SK-N-SH treated with all-trans-retinoic acid at 6 μM for 48 hours (cell line): ENCODE data around the gene HIVEP2.

Experiments
- ATAC-seq: fragments of 200-7000 bp; cut with Tn5 transposase; 3 replicates; pipeline ENCODE4 v1.9.1; 2020; ENCODE audit warnings: mild to moderate bottlenecking, moderate library complexity
- BACH2 ChIP-seq: fragments of 250-450 bp; sonication (Bioruptor Pico); IDR thresholded peaks from 2 replicates; pipeline ENCODE4 v1.9.0; 2021; ENCODE audit warnings: mild to moderate bottlenecking, borderline replicate concordance
- CSDC2 ChIP-seq: fragments of 250-450 bp; sonication (Bioruptor Pico); IDR thresholded peaks from 2 replicates; pipeline ENCODE4 v1.5.0; 2020; ENCODE audit warnings: mild to moderate bottlenecking, moderate library complexity
- ESRRG ChIP-seq: fragments of 250-450 bp; sonication (Bioruptor Pico); IDR thresholded peaks from 2 replicates; pipeline ENCODE4 v1.6.1; 2021; ENCODE audit warnings: mild to moderate bottlenecking
- GLIS3 ChIP-seq: fragments of 250-450 bp; sonication (Bioruptor Pico); IDR thresholded peaks from 2 replicates; pipeline ENCODE4 v1.5.0; 2020; ENCODE audit warnings: mild to moderate bottlenecking, moderate library complexity
- ISL1 ChIP-seq: fragments of 250-450 bp; sonication (Bioruptor Pico); IDR thresholded peaks from 2 replicates; pipeline ENCODE4 v2.1.2; 2022; ENCODE audit warnings: mild to moderate bottlenecking, moderate library complexity
- OSR1 ChIP-seq: fragments of 250-450 bp; sonication (Bioruptor Pico); IDR thresholded peaks from 2 replicates; pipeline ENCODE4 v1.8.0; 2022; ENCODE audit warnings: moderate library complexity, mild to moderate bottlenecking, inconsistent platforms
- PPARA ChIP-seq: fragments of 250-450 bp; sonication (Bioruptor Pico); IDR thresholded peaks from 2 replicates; pipeline ENCODE4 v1.5.0; 2020; ENCODE audit warnings: mild to moderate bottlenecking, borderline replicate concordance
- RARB ChIP-seq: fragments of 250-450 bp; sonication (Bioruptor Pico); IDR thresholded peaks from 2 replicates; pipeline ENCODE4 v1.8.0; 2021; ENCODE audit warnings: mild to moderate bottlenecking, moderate library complexity
- TCF4 ChIP-seq: fragments of 250-450 bp; sonication (Bioruptor Pico); IDR thresholded peaks from 2 replicates; pipeline ENCODE4 v1.8.0; 2021; ENCODE audit warnings: mild to moderate bottlenecking, moderate library complexity, borderline replicate concordance
- TOX ChIP-seq: fragments of 250-450 bp; sonication (Bioruptor Pico); IDR thresholded peaks from 2 replicates; pipeline ENCODE4 v1.8.0; 2021; ENCODE audit warnings: mild to moderate bottlenecking, moderate library complexity, borderline replicate concordance
- ZC3H10 ChIP-seq: fragments of 250-450 bp; sonication (Bioruptor Pico); IDR thresholded peaks from 2 replicates; pipeline ENCODE4 v1.5.1; 2021; ENCODE audit warnings: mild to moderate bottlenecking, moderate library complexity
- ZFP3 ChIP-seq: fragments of 250-450 bp; sonication (Bioruptor Pico); IDR thresholded peaks from 2 replicates; pipeline ENCODE4 v1.5.0; 2020; ENCODE audit warnings: mild to moderate bottlenecking, moderate library complexity
- ZFP30 ChIP-seq: fragments of 450-650 bp; formaldehyde crosslinking; IDR thresholded peaks from 2 replicates; pipeline ENCODE4 v1.5.0; 2022; ENCODE audit warnings: mild to moderate bottlenecking, moderate library complexity
- ZNF565 ChIP-seq: fragments of 450-650 bp; formaldehyde crosslinking; conservative IDR thresholded peaks from 2 replicates; pipeline ENCODE4 v1.5.0; 2020; ENCODE audit warnings: low read depth, mild to moderate bottlenecking, moderate library complexity
- ZNF70 ChIP-seq: fragments of 450-650 bp; formaldehyde crosslinking; IDR thresholded peaks from 2 replicates; pipeline ENCODE4 v1.5.0; 2020; ENCODE audit warnings: mild to moderate bottlenecking, moderate library complexity
- ZNF8 ChIP-seq: fragments of 450-650 bp; formaldehyde crosslinking; IDR thresholded peaks from 2 replicates; pipeline ENCODE4 v1.5.0; 2020; ENCODE audit warnings: mild to moderate bottlenecking, moderate library complexity
- TF ChIP-seq, protein P1 (sequence below): fragments of 250-450 bp; sonication (Bioruptor Pico); IDR thresholded peaks from 2 replicates; pipeline ENCODE4 v1.5.1; 2020; ENCODE audit warnings: low read depth, mild to moderate bottlenecking, moderate library complexity
- TF ChIP-seq, protein P2 (sequence below): fragments of 250-450 bp; sonication (Bioruptor Pico); IDR thresholded peaks from 2 replicates; pipeline ENCODE4 v1.8.0; 2021; ENCODE audit warnings: low read depth, mild to moderate bottlenecking, moderate library complexity, borderline replicate concordance
- TF ChIP-seq, protein P3 (sequence below): fragments of 250-450 bp; sonication (Bioruptor Pico); IDR thresholded peaks from 2 replicates; pipeline ENCODE4 v1.5.1; 2021; ENCODE audit warnings: mild to moderate bottlenecking, moderate library complexity
- TF ChIP-seq, protein P4 (sequence below): fragments of 250-450 bp; sonication (Bioruptor Pico); IDR thresholded peaks from 2 replicates; pipeline ENCODE4 v1.5.0; 2020; ENCODE audit warnings: mild to moderate bottlenecking, moderate library complexity
- TF ChIP-seq, protein P5 (sequence below): fragments of 250-450 bp; sonication (Bioruptor Pico); IDR thresholded peaks from 2 replicates; pipeline ENCODE4 v1.8.0; 2020; ENCODE audit warnings: mild to moderate bottlenecking, moderate library complexity, borderline replicate concordance

The HIVEP2 gene

DNA sequence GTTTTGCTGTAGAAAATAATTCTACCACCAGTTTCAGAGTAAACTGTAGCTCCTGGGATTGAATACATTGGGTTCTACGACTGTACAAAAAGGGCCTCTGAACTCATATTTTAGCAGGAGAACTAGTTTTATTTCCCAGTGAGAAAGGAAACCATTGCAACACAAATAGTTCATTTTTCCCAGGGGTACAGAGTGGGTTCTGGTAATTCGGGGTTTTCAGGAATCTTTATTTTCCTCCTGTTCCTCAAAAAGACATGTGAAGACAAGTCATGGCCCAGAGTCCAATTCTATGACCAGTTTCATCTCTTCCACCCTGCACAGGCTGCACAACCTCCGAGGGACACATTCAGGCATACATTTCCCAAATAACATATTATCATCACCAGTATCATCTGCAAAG is 222.1 kb downstream of the HIVEP2 start:
- no peak for ATAC-seq
- TF ChIP-seq ZFP3 (CRISPR knock-in tag) (no peak), ZFP30 (no peak), ZNF565 (CRISPR knock-in tag) (no peak), RARB (CRISPR knock-in tag) (no peak), CSDC2 (CRISPR knock-in tag) (no peak), TOX (CRISPR knock-in tag) (no peak), ZNF70 (CRISPR knock-in tag) (no peak), ESRRG (CRISPR knock-in tag) (no peak), ZC3H10 (CRISPR knock-in tag) (no peak), BACH2 (CRISPR knock-in tag) (no peak), GLIS3 (CRISPR knock-in tag) (no peak), OSR1 (CRISPR knock-in tag) (no peak), PPARA (no peak), ISL1 (CRISPR knock-in tag) (no peak)
- TF ChIP-seq, protein P1, sequence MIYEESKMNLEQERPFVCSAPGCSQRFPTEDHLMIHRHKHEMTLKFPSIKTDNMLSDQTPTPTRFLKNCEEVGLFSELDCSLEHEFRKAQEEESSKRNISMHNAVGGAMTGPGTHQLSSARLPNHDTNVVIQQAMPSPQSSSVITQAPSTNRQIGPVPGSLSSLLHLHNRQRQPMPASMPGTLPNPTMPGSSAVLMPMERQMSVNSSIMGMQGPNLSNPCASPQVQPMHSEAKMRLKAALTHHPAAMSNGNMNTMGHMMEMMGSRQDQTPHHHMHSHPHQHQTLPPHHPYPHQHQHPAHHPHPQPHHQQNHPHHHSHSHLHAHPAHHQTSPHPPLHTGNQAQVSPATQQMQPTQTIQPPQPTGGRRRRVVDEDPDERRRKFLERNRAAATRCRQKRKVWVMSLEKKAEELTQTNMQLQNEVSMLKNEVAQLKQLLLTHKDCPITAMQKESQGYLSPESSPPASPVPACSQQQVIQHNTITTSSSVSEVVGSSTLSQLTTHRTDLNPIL: no peak
- TF ChIP-seq, protein P2, sequence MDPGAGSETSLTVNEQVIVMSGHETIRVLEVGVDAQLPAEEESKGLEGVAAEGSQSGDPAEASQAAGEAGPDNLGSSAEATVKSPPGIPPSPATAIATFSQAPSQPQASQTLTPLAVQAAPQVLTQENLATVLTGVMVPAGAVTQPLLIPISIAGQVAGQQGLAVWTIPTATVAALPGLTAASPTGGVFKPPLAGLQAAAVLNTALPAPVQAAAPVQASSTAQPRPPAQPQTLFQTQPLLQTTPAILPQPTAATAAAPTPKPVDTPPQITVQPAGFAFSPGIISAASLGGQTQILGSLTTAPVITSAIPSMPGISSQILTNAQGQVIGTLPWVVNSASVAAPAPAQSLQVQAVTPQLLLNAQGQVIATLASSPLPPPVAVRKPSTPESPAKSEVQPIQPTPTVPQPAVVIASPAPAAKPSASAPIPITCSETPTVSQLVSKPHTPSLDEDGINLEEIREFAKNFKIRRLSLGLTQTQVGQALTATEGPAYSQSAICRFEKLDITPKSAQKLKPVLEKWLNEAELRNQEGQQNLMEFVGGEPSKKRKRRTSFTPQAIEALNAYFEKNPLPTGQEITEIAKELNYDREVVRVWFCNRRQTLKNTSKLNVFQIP (CRISPR knock-in tag): no peak
- TF ChIP-seq, protein P3, sequence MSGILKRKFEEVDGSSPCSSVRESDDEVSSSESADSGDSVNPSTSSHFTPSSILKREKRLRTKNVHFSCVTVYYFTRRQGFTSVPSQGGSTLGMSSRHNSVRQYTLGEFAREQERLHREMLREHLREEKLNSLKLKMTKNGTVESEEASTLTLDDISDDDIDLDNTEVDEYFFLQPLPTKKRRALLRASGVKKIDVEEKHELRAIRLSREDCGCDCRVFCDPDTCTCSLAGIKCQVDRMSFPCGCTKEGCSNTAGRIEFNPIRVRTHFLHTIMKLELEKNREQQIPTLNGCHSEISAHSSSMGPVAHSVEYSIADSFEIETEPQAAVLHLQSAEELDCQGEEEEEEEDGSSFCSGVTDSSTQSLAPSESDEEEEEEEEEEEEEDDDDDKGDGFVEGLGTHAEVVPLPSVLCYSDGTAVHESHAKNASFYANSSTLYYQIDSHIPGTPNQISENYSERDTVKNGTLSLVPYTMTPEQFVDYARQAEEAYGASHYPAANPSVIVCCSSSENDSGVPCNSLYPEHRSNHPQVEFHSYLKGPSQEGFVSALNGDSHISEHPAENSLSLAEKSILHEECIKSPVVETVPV (CRISPR knock-in tag): no peak
- TF ChIP-seq, protein P4, sequence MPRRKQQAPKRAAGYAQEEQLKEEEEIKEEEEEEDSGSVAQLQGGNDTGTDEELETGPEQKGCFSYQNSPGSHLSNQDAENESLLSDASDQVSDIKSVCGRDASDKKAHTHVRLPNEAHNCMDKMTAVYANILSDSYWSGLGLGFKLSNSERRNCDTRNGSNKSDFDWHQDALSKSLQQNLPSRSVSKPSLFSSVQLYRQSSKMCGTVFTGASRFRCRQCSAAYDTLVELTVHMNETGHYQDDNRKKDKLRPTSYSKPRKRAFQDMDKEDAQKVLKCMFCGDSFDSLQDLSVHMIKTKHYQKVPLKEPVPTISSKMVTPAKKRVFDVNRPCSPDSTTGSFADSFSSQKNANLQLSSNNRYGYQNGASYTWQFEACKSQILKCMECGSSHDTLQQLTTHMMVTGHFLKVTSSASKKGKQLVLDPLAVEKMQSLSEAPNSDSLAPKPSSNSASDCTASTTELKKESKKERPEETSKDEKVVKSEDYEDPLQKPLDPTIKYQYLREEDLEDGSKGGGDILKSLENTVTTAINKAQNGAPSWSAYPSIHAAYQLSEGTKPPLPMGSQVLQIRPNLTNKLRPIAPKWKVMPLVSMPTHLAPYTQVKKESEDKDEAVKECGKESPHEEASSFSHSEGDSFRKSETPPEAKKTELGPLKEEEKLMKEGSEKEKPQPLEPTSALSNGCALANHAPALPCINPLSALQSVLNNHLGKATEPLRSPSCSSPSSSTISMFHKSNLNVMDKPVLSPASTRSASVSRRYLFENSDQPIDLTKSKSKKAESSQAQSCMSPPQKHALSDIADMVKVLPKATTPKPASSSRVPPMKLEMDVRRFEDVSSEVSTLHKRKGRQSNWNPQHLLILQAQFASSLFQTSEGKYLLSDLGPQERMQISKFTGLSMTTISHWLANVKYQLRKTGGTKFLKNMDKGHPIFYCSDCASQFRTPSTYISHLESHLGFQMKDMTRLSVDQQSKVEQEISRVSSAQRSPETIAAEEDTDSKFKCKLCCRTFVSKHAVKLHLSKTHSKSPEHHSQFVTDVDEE (CRISPR knock-in tag): no peak
- TF ChIP-seq, all 23 proteins: peak for 0

DNA sequence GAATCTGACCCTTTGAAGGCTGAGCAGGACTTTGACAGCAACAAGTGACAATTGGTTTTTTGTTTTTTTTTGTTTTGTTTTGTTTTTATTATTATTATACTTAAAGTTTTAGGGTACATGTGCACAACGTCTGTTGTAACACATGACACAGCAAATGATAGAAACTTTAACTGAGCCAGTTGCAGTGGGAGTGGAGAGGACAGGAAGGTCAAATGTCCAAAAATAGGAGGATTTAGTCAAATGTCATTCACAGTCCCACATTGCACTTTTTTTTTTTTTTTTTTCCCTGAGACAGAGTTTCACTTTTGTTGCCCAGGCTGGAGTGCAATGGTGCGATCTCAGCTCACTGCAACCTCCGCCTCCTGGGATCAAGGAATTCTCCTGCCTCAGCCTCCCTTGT is 223.0 kb downstream of the HIVEP2 start:
- TF ChIP-seq TCF4 (CRISPR knock-in tag): no peak
- no peak for ATAC-seq

DNA sequence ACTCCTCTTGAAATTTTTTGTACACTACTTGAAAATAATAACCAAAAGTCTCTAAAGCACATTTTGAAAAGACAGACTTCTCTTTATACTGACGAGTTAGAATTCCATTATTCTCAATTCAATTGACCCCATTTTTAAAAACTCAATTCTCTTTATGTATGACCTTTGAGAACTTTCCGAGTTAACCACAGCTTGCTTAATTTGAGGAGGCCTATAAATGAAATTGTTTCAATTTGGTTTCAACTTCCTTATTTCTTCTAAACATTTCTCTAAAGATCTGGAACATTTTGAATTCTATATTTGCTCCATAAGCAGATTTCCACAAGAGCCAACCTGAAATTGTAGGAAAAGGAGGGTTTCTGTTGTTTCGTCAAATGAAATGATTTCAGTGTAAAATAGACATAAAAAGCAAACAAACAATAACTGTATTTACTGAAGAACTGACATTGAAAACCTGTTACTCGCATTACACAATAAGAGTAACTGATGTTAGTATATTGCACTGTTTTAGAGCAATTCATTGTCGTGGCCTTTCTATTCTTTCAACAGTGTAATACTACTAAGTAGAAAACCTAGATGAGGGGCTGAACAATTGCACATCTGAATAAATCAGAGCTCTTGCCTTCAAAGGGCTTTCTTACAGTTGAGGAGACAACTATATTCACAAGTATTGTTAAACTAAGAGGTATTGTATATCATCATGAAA is 223.6 kb downstream of the HIVEP2 start:
- no peak for ATAC-seq
- TF ChIP-seq GLIS3 (CRISPR knock-in tag): no peak
- TF ChIP-seq RARB (CRISPR knock-in tag): no peak
- TF ChIP-seq, protein P1: no peak
- no peak for TF ChIP-seq ZFP3 (CRISPR knock-in tag)
- TF ChIP-seq ESRRG (CRISPR knock-in tag): no peak
- TF ChIP-seq, protein P5, sequence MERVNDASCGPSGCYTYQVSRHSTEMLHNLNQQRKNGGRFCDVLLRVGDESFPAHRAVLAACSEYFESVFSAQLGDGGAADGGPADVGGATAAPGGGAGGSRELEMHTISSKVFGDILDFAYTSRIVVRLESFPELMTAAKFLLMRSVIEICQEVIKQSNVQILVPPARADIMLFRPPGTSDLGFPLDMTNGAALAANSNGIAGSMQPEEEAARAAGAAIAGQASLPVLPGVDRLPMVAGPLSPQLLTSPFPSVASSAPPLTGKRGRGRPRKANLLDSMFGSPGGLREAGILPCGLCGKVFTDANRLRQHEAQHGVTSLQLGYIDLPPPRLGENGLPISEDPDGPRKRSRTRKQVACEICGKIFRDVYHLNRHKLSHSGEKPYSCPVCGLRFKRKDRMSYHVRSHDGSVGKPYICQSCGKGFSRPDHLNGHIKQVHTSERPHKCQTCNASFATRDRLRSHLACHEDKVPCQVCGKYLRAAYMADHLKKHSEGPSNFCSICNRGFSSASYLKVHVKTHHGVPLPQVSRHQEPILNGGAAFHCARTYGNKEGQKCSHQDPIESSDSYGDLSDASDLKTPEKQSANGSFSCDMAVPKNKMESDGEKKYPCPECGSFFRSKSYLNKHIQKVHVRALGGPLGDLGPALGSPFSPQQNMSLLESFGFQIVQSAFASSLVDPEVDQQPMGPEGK (CRISPR knock-in tag): no peak
- no peak for TF ChIP-seq ZNF8
- TF ChIP-seq ZNF565 (CRISPR knock-in tag): no peak
- TF ChIP-seq, protein P4 (CRISPR knock-in tag): no peak
- no peak for TF ChIP-seq PPARA
- TF ChIP-seq, all 23 proteins: peak for 0
